DMS53 treated with DMSO at 0.1 percent for 48 hours (cell line): Measurements from ENCODE around the gene GRIN3B.
A peak's percentile ranks its signal among the peaks of the same experiment; 100 is the strongest.

Source experiments
- DNase-seq: peaks from one replicate; lab custom pipeline; 2025; ENCODE audit not compliant: unreplicated experiment; lab: John Stamatoyannopoulos, UW

GRIN3B gene

GRCh38 chr19:1057176-1057855 is 57.1 kb downstream of the GRIN3B start:
- peak; percentile 22 for DNase-seq

- no peak for DNase-seq
Observed at GRCh38 chr19:1058112-1058511, 57.9 kb downstream of the GRIN3B start.
